Activated B cell treated with CpG ODN at 0.5 μM for 24 hours (primary cell): ENCODE results near the gene NKAIN2. TPM values are rescaled to one million over a fixed set of nuclear protein-coding genes. Genes with fewer than 3 reads are reported as not detected.
A peak's percentile ranks its signal among the peaks of the same experiment; 100 is the strongest.

Experiments used
- ATAC-seq: fragments of 200-7000 bp; cut with Tn5 transposase; one replicate; pipeline ENCODE4 v1.10.0; 2021; ENCODE audit warnings: low read depth, mild to moderate bottlenecking, moderate library complexity
- CTCF ChIA-PET: fragments of 350-600 bp; sonication (Branson Sonifier 250); formaldehyde crosslinking; loops from one replicate; lab custom pipeline; 2021; ENCODE audit warnings: antibody characterized with exemption; lab: Charles Lee
- POLR2A ChIA-PET: fragments of 350-600 bp; sonication (Branson Sonifier 250); formaldehyde crosslinking; loops from one replicate; lab custom pipeline; 2021; ENCODE audit warnings: antibody characterized with exemption; lab: Charles Lee
- DNase-seq: peaks from one replicate; pipeline ENCODE4 v3.0.0; 2022
- H3K27ac Mint-ChIP-seq: one replicate; pipeline ENCODE4 v1.8.0; 2020; ENCODE audit warnings: mixed read lengths
- H3K27me3 Mint-ChIP-seq: one replicate; pipeline ENCODE4 v1.8.0; 2021; ENCODE audit warnings: mixed read lengths
- H3K36me3 Mint-ChIP-seq: one replicate; pipeline ENCODE4 v1.8.0; 2021; ENCODE audit warnings: low read depth, mixed read lengths
- H3K4me1 Mint-ChIP-seq: one replicate; pipeline ENCODE4 v1.8.0; 2021; ENCODE audit warnings: mixed read lengths
- H3K4me3 Mint-ChIP-seq: one replicate; pipeline ENCODE4 v1.8.0; 2020; ENCODE audit warnings: mild to moderate bottlenecking, mixed read lengths
- H3K9me3 Mint-ChIP-seq: one replicate; pipeline ENCODE4 v1.8.0; 2020; ENCODE audit warnings: mixed read lengths
- intact Hi-C: fragments of 100-400 bp; cut with micrococcal nuclease; formaldehyde crosslinking; loops from one replicate; pipeline ENCODE4 v1.15.1; 2024
- total RNA-seq: library from RNA; stranded (reverse); gene quantifications from 2 replicates; pipeline ENCODE4 v1.2.3, GENCODE V29; 2022
- TF ChIP-seq, protein P1 (sequence below): fragments of 200-600 bp; IDR thresholded peaks from one replicate; pipeline ENCODE4 v1.8.0; 2022; ENCODE audit warnings: antibody characterized with exemption, mild to moderate bottlenecking

Gene NKAIN2
- total RNA-seq, 1 donor from 2014 or later: not detected

DNA sequence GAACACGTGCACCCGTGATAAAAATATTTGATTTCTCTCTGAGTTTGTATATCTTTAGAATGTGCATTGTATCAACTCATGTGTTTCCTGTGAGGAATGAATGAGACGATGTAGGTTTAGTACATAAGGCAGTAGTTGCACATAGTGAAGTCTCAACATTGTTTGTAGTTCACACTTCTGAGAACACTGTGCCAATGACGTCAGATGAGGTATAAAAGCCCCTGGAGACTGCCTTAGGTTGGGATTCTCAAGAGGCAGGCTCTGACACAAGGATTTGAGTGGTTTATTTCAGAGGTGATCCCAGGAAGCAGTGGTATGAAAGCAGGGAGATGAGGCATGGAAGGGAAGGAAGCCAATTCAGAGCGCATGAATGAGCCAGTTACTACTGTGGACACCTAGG, 2.6 kb upstream of the NKAIN2 start:
- ChIA-PET CTCF (no interaction called here), POLR2A (no interaction called here)
- Mint-ChIP-seq H3K36me3 (no peaks in the 10 kb centered on the region), H3K9me3 (no peaks in the 10 kb centered on the region), H3K27ac (no peak overlapping the region), H3K4me1 (peaks cover 17% of the 10 kb centered on the region), H3K4me3 (no peak overlapping the region), H3K27me3 (peaks cover 26% of the 10 kb centered on the region)
- TF ChIP-seq, protein P1, sequence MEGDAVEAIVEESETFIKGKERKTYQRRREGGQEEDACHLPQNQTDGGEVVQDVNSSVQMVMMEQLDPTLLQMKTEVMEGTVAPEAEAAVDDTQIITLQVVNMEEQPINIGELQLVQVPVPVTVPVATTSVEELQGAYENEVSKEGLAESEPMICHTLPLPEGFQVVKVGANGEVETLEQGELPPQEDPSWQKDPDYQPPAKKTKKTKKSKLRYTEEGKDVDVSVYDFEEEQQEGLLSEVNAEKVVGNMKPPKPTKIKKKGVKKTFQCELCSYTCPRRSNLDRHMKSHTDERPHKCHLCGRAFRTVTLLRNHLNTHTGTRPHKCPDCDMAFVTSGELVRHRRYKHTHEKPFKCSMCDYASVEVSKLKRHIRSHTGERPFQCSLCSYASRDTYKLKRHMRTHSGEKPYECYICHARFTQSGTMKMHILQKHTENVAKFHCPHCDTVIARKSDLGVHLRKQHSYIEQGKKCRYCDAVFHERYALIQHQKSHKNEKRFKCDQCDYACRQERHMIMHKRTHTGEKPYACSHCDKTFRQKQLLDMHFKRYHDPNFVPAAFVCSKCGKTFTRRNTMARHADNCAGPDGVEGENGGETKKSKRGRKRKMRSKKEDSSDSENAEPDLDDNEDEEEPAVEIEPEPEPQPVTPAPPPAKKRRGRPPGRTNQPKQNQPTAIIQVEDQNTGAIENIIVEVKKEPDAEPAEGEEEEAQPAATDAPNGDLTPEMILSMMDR: no peak
- intact Hi-C loops: loop anchor here (5.0 kb wide), 1 partner anchor 1966 kb away; no protein-coding TSS in a partner anchor
- ATAC-seq (no peak), DNase-seq (no peak)

DNA sequence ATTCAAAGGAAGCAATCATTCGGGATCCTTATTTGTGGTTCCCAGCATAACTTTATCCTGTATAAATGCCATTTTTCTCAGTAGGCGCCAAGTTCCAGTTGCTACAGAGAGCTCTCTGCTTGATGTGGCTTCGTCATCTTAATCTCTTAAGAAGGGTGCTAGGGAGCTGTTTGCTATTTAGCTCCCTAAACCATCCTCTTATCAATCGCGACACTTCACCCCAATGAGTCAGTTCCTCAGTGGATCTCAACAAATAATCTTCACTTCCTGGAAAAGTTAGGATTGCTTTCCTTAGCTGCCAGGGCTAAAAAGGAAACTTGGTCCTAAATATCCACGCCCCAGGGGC, 1.3 kb upstream of the NKAIN2 start:
- intact Hi-C loops: loop anchor here (5.0 kb wide), 1 partner anchor 1965 kb away; no protein-coding TSS in a partner anchor
- ChIA-PET CTCF (interaction anchor here (0.8 to 1.7 kb wide), 4 partner anchors 13 to 1311 kb away, joined by 3 to 8 read pairs (median 4); no protein-coding TSS in a partner anchor), POLR2A (no interaction called here)
- H3K36me3 Mint-ChIP-seq: no peaks in the 10 kb centered on the region
- H3K4me3 Mint-ChIP-seq: peak overlapping the region; percentile 75
- H3K27ac Mint-ChIP-seq: no peak overlapping the region
- no peak for ATAC-seq
- H3K27me3 Mint-ChIP-seq: peaks cover 32% of the 10 kb centered on the region
- no peaks in the 10 kb centered on the region for H3K9me3 Mint-ChIP-seq
- no peak for DNase-seq
- peaks cover 17% of the 10 kb centered on the region for H3K4me1 Mint-ChIP-seq
- TF ChIP-seq, protein P1: no peak

- intact Hi-C loops: loop anchor here (5.0 kb wide), 1 partner anchor 1964 kb away; no protein-coding TSS in a partner anchor
- Mint-ChIP-seq H3K4me1 (peaks cover 17% of the 10 kb centered on the region), H3K9me3 (no peaks in the 10 kb centered on the region), H3K27me3 (peaks cover 32% of the 10 kb centered on the region), H3K36me3 (no peaks in the 10 kb centered on the region), H3K4me3 (peak overlapping the region; percentile 75), H3K27ac (no peak overlapping the region)
- TF ChIP-seq, protein P1: peak; percentile 45
- ChIA-PET CTCF (interaction anchor here (0.8 to 1.7 kb wide), 4 partner anchors 13 to 1311 kb away, joined by 3 to 8 read pairs (median 4); no protein-coding TSS in a partner anchor), POLR2A (no interaction called here)
- DNase-seq (peak; percentile 41), ATAC-seq (peak; percentile 90)
Observed at GRCh38 chr6:123802697-123803503, 765 bp upstream of the NKAIN2 start.

- TF ChIP-seq, protein P1: no peak
- Mint-ChIP-seq H3K27ac (no peak overlapping the region), H3K4me1 (peaks cover 17% of the 10 kb centered on the region), H3K9me3 (no peaks in the 10 kb centered on the region), H3K36me3 (no peaks in the 10 kb centered on the region), H3K4me3 (peak overlapping the region; percentile 78), H3K27me3 (peaks cover 32% of the 10 kb centered on the region)
- DNase-seq (no peak), ATAC-seq (no peak)
- ChIA-PET POLR2A (no interaction called here), CTCF (no interaction called here)
- intact Hi-C loops: loop anchor here (5.0 kb wide), 1 partner anchor 1963 kb away; no protein-coding TSS in a partner anchor
Observed at GRCh38 chr6:123804014-123804786, 535 bp downstream of the NKAIN2 start.
